ENCODE data around the gene MCL1. TPM values are rescaled to one million over a fixed set of nuclear protein-coding genes. Genes with fewer than 3 reads are reported as not detected.

The MCL1 gene
- polyA plus RNA-seq, 1 donor (not counting 4 experiments of a cell fraction or from before 2014, with no cell fraction given), result 237 TPM

DNA sequence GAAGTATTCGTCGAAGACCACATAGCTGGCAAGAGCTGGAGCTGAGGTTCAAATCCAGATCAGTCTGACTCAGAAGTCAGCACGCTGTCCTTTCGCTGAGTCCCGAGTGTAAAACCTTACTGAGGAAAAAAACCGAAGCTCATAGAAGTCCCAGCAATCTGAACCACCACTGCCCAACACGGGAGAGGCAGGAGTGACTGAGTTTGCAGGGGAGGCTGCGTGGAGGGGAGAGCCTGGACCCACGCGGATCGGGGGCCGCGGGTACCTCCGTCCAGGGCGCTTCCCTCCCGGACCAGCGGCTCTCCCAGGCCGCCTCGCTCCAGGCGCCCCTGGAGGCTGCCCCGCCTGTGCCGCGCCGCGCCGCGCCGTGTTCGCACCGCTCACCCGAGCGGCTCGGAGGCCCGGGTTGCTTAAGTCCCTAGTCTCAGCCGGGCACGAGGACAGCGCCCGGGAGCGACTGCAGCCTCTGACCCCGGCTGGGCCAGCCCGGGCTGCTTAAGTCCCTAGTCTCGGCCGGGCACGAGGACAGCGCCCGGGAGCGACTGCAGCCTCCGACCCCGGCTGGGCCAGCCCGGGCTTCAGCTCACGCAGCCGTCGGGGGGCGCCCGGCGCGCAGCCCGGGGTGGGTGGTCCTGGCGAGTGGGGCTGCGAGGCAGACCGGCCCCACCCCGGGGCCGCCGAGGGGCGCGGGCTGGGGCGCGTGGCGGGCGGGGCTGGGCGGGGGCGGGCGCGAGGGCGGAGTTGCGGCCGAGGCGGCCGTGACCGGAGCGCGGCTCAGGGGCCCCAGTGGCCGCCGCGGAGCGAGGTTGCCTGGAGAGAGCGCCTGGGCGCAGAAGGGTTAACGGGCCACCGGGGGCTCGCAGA, 30.5 kb downstream of the MCL1 start, which contains the start of gene ADAMTSL4:
TSS of gene ADAMTSL4 (plus strand) at position 777 of the 864 bp plus-strand sequence. CDS start 2,881 bp downstream, outside the sequence.
- FAIRE-seq (no peak), DNase-seq (ENCODE audit: low read depth, low spot score) (no peak)
- Histone ChIP-seq H3K9me1 (ENCODE audit: control insufficient read depth, extremely low read depth, insufficient read depth, low read length) (no peaks in the 10 kb centered on the region), H3K27me3 (ENCODE audit: control insufficient read depth, extremely low read depth, insufficient read depth, low read length) (no peaks in the 10 kb centered on the region), H3K9me3 (ENCODE audit: control insufficient read depth, low read depth, low read length) (no peaks in the 10 kb centered on the region), H3K4me2 (ENCODE audit: control insufficient read depth, extremely low read depth, insufficient read depth, low read depth, low read length) (peak within 1 kb of the TSS; percentile 89), H3K4me3 (ENCODE audit: control insufficient read depth in 2 of 3, extremely low read depth in 1 of 3, insufficient read depth in 2 of 3, low read depth in 1 of 3, low read length in 3 of 3) (peak within 1 kb of the TSS; percentile 53 to 81 (median 72)), H2AFZ (ENCODE audit: control insufficient read depth, low read length) (peak within 1 kb of the TSS; percentile 91), H3K9ac (ENCODE audit: control insufficient read depth, extremely low read depth, insufficient read depth, low read length) (peak within 1 kb of the TSS; percentile 78), H4K20me1 (ENCODE audit: control insufficient read depth, extremely low read depth, insufficient read depth, low read length) (no peaks in the 10 kb centered on the region), H3K27ac (ENCODE audit: control insufficient read depth, insufficient read depth, low read length) (peak within 1 kb of the TSS; percentile 43), H3K4me1 (ENCODE audit: control insufficient read depth, extremely low read depth, insufficient read depth, low read length) (peaks cover 19% of the 10 kb centered on the region), H3K79me2 (ENCODE audit: control insufficient read depth, insufficient read depth, low read length) (no peaks in the 10 kb centered on the region), H3K36me3 (ENCODE audit: control insufficient read depth in 2 of 2, extremely low read depth in 1 of 2, insufficient read depth in 2 of 2, low read length in 2 of 2) (no peaks in the 10 kb centered on the region)
- TF ChIP-seq EZH2 (IDR thresholded peaks at IDR 0.05; ENCODE audit: low read length), result no peak
- TF ChIP-seq, protein P1, sequence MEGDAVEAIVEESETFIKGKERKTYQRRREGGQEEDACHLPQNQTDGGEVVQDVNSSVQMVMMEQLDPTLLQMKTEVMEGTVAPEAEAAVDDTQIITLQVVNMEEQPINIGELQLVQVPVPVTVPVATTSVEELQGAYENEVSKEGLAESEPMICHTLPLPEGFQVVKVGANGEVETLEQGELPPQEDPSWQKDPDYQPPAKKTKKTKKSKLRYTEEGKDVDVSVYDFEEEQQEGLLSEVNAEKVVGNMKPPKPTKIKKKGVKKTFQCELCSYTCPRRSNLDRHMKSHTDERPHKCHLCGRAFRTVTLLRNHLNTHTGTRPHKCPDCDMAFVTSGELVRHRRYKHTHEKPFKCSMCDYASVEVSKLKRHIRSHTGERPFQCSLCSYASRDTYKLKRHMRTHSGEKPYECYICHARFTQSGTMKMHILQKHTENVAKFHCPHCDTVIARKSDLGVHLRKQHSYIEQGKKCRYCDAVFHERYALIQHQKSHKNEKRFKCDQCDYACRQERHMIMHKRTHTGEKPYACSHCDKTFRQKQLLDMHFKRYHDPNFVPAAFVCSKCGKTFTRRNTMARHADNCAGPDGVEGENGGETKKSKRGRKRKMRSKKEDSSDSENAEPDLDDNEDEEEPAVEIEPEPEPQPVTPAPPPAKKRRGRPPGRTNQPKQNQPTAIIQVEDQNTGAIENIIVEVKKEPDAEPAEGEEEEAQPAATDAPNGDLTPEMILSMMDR (optimal IDR thresholded peaks at IDR 0.05 in 1 of 3, IDR thresholded peaks at IDR 0.05 in 1 of 3, conservative IDR thresholded peaks at IDR 0.05 in 1 of 3; ENCODE audit: extremely low read depth in 1 of 3, insufficient read depth in 2 of 3, low read length in 3 of 3), result peak in 2 of 3 experiments; percentile 3 to 15
- dilution Hi-C loops (cut with MboI; ENCODE audit: extremely low pct_ligation_motif_present, low sequenced_read_pairs), result no loop called here

DNA sequence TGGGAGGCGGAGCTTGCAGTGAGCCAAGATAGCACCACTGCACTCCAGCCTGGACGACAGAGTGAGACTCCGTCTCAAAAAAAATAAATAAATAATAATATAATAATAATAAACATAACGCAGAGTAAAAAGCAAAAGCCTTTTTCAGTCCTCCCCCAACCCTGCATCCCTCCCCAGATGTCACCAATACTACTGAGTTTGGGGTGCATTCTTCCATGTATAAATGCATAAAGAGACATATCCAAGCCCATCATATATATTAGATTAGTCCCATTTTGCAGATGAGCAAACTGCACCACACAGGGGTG, 31.1 kb downstream of the MCL1 start:
- Histone ChIP-seq H3K79me2 (ENCODE audit: control insufficient read depth, insufficient read depth, low read length) (no peaks in the 10 kb centered on the region), H3K9ac (ENCODE audit: control insufficient read depth, extremely low read depth, insufficient read depth, low read length) (peak overlapping the region; percentile 78), H3K9me1 (ENCODE audit: control insufficient read depth, extremely low read depth, insufficient read depth, low read length) (no peaks in the 10 kb centered on the region), H3K27me3 (ENCODE audit: control insufficient read depth, extremely low read depth, insufficient read depth, low read length) (no peaks in the 10 kb centered on the region), H3K36me3 (ENCODE audit: control insufficient read depth in 2 of 2, extremely low read depth in 1 of 2, insufficient read depth in 2 of 2, low read length in 2 of 2) (no peaks in the 10 kb centered on the region), H3K4me2 (ENCODE audit: control insufficient read depth, extremely low read depth, insufficient read depth, low read depth, low read length) (peak overlapping the region; percentile 89), H3K27ac (ENCODE audit: control insufficient read depth, insufficient read depth, low read length) (no peak overlapping the region), H3K4me3 (ENCODE audit: control insufficient read depth in 2 of 3, extremely low read depth in 1 of 3, insufficient read depth in 2 of 3, low read depth in 1 of 3, low read length in 3 of 3) (peak overlapping the region; percentile 53 to 81 (median 72)), H3K9me3 (ENCODE audit: control insufficient read depth, low read depth, low read length) (no peaks in the 10 kb centered on the region), H2AFZ (ENCODE audit: control insufficient read depth, low read length) (peak overlapping the region; percentile 91), H4K20me1 (ENCODE audit: control insufficient read depth, extremely low read depth, insufficient read depth, low read length) (no peaks in the 10 kb centered on the region), H3K4me1 (ENCODE audit: control insufficient read depth, extremely low read depth, insufficient read depth, low read length) (peaks cover 19% of the 10 kb centered on the region)
- dilution Hi-C loops (cut with MboI; ENCODE audit: extremely low pct_ligation_motif_present, low sequenced_read_pairs), result no loop called here
- no peak for FAIRE-seq
- no peak for DNase-seq (ENCODE audit: low read depth, low spot score)
- TF ChIP-seq, protein P1 (optimal IDR thresholded peaks at IDR 0.05 in 1 of 3, IDR thresholded peaks at IDR 0.05 in 1 of 3, conservative IDR thresholded peaks at IDR 0.05 in 1 of 3; ENCODE audit: extremely low read depth in 1 of 3, insufficient read depth in 2 of 3, low read length in 3 of 3), result no peak
- no peak for TF ChIP-seq EZH2 (IDR thresholded peaks at IDR 0.05; ENCODE audit: low read length)
